Measurements from ENCODE around the gene NEB.
"Not testable (repeated sequence)": the region's sequence is repeated elsewhere in the genome, so short reads cannot be mapped to it uniquely, and the experiment has no call there.

Gene NEB

DNA sequence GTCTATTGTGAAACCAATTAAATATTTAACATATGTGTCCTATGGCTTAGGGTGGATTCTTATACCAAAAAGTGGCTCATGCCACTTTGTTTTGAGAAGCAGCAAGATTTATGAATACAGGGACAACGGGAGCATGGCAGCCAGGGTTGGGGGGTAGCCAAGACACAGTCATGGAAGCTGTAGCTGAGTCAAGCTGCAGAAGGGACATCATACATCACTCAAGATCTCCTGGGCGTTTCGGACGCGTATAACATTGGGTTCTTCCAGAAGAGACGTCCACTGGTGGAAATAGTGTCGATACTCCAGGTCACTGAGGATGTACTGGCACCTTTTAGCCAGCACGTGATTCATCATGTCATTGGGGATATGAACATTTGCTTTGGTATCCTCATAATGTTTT lies 171.9 kb downstream of the NEB start:
- no peak for DNase-seq (ENCODE audit: extremely low read depth in 1 of 2, low read depth in 1 of 2)

DNA sequence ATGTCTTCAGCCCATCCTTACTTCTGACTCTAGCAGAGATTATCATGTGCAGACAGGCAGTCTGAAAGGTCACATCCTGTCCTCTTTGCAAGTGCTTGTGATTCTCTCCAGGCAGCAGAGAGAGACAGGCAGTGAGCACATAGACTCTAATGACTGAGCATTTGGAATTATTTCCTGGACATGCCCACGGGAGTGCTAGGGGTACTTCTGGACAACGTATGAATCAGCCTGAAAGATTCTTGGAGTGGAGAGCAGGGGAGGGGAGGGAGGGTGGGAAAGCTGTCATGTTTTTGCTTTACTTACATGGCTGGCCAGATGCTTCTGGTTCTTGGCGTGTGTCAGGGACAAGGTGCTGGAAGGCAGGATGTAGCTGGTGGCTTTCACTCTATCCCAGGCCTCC lies 174.0 kb downstream of the NEB start:
- no peak for DNase-seq (ENCODE audit: extremely low read depth in 1 of 2, low read depth in 1 of 2)

DNA sequence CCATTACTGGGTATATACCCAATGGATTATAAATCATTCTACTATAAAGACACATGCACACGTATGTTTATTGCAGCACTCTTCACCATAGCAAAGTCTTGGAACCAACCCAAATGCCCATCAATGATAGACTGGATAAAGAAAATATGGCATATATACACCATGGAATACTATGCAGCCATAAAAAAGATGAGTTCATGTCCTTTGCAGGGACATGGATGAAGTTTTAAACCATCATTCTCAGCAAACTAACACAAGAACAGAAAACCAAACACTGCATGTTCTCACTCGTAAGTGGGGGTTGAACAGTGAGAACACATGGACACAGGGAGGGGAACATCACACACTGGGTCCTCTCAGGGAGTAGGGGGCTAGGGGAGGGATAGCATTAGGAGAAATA lies 174.8 kb downstream of the NEB start:
- DNase-seq (ENCODE audit: extremely low read depth in 1 of 2, low read depth in 1 of 2): not testable (repeated sequence)

DNA sequence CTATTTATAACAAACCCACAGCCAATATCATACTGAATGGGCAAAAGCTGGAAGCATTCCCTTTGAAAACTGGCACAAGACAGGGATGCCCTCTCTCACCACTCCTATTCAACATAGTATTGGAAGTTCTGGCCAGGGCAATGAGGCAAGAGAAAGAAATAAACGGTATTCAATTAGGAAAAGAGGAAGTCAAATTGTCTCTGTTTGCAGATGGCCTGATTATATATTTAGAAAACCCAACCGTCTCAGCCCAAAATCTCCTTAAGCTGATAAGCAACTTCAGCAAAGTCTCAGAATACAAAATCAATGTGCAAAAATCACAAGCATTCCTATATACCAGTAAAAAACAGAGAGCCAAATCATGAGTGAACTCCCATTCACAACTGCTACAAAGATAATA lies 176.4 kb downstream of the NEB start:
- not testable (repeated sequence) for DNase-seq (ENCODE audit: extremely low read depth in 1 of 2, low read depth in 1 of 2)

DNA sequence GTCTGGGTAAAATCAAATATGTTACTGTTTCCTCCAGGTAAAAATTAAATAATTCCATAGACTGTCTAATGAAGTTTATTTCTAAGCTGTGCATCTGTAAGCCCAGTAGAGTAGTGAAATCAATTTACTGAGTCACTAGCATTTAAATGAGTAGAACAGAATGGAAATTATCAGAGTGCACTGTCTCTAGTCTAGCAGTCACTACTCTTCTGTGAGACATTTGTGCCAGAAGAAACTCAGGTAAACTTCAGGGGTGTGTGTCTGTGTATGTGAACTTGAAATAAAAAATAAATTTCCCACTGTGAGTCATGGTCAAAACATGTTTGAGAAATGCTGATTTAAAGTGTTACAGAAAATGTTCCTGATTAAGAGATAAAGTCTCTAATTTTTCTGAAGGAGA lies 178.2 kb downstream of the NEB start:
- DNase-seq (ENCODE audit: extremely low read depth in 1 of 2, low read depth in 1 of 2): no peak

DNA sequence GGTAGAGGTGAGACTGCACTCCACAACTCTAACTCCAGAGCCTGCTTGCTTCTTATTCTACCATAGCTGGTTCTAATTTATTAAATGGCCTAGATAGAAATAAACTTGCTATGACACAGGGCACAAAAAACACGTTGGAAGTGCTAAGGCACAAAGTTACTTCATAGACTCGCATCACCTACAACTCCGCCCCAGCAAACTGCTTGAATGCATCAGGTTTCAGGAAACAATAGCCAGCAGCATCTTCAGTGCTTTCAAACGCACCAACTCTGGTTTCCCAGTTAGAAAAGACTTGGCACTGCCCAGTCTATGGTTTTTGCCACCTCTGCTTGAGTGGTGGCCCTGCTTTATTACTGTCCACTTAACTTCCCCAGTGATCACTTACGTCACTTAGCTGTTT lies 182.0 kb downstream of the NEB start:
- DNase-seq (ENCODE audit: extremely low read depth in 1 of 2, low read depth in 1 of 2): no peak

DNA sequence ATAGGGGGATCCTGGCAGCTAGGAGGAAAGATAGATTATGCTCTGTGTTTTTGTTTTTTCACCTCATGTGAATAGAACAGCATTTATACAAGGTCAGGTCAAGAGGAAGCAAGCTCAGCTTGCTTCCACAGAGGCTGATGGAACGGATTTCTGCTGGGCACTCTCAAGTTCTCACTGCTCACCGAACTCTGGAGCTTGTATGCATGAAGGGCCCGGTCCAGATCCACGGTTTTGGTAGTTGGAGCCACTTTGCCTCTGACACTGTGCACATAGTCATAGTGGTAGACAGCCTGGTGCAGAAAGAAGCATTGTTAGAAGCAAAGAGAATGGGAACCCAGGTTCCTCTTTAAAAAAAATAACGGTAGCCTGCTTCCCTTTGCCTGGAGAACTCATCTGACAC lies 182.7 kb downstream of the NEB start:
- no peak for DNase-seq (ENCODE audit: extremely low read depth in 1 of 2, low read depth in 1 of 2)

DNA sequence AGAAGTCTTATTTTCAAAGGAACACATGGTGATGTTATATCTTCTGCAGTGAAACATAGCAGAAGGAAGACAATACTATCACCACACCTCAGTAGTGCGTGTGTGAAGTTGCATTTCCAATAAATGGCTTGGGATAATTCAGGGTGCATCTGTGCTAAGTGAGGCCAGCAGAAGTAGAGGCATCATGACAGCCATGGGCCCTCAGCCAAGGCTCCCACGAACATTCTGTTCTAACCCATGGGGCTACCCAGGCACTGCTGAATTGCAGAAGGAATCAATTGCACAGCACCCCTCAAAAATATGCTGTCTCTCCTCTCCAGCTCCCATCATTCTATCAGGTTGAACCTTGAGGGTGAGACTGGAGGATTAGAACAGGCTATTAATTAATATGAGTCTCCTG lies 185.1 kb downstream of the NEB start:
- DNase-seq (ENCODE audit: extremely low read depth in 1 of 2, low read depth in 1 of 2): no peak

DNA sequence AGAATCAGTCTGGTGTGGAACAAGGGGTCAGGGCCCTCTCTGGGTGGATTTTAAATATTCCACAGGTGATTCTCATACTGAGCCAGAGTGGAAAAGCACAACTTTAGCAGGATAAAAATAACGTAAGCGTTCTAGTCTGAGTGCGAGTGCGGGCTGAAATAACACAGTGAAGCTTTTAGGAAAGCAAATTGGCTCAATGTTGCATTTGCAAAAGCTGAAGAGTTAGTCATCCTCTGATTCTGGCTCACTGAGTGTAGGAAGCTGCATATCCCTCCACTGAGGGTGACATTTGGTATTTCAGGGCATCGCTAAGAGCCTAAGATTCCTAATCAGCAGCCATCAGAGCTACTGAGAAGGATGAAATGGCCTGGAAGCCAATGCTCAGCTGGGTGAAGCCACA lies 189.8 kb downstream of the NEB start:
- DNase-seq (ENCODE audit: extremely low read depth in 1 of 2, low read depth in 1 of 2): no peak

DNA sequence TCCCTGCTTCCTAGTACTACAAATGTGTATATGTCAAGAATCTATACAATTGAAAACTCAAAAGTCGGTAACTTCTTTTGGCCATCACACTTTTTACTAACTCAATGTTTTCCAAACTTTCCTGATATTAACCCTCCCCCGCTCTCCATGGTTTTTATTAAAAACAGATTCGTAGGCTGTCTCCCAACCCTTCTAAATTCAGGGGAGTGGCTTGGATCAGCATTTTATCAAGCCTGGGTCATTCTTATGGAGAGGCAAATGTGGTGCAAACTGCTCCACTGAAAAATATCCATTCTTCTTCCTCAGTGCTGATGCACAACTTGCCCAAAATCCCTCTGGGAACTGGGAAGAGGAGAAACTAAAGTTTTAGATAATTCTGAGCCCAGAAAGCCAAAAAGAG lies 190.4 kb downstream of the NEB start:
- no peak for DNase-seq (ENCODE audit: extremely low read depth in 1 of 2, low read depth in 1 of 2)

DNA sequence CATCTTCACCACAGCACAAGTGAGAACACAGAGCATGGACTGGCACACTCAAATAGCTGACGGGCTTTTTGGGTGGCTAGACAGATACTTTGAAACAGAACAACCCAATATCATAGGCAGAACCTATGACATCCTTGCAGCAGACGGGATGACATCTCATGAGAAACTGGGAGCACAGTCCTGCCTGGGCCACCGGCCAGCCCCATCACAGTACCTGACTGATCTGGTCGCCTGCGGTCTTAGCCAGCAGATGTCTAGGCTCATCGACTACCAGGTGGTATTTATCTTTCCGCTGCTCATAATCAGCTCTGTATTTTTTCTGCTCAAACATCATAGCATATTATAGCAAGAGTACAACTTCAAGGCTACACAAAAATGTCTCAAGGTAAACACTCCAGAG lies 200.3 kb downstream of the NEB start:
- no peak for DNase-seq (ENCODE audit: extremely low read depth in 1 of 2, low read depth in 1 of 2)

DNA sequence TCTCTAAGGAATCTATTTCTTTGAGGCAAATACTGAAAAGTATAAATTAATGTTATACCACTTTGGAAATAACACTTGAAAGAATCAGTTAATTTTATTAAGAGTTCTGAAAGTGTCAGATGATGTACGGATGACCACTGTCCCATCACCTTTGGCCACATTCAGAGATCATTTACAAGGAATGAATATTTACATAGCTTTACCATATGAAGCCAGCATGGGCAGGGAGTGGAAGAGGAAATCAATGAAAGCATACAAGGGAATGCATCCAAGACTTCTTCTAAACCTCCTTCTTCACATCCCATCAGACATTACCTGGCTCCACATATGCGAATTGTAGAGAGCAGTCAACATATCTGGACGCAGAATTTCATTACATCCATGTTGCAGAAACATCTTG lies 201.1 kb downstream of the NEB start:
- DNase-seq (ENCODE audit: extremely low read depth in 1 of 2, low read depth in 1 of 2): no peak

DNA sequence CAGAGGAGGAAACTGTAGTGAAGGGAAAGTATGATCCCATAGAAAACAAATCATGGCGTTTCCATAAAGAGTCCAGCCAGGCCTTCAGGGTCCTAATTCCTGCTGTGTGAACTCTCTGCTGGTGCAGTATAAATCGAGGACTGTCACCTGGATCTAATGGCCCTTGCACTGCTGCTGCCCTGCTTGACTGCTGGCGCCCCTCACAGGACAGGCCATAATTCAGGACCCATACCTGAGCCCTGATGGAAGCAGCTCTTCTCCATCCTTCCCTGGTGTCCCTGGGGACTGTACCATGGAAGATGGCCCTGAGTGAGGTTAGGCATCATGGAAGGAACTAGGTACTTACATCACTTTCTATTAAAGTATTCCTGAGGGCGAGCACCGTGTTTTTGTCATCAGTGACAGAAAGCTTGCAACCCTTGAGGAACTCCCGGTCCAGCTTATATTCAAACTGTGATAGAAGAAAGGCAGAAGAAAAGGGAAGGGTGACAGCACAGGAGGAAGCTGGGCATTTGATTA lies 207.6 kb downstream of the NEB start:
- DNase-seq (ENCODE audit: extremely low read depth in 1 of 2, low read depth in 1 of 2): no peak

DNA sequence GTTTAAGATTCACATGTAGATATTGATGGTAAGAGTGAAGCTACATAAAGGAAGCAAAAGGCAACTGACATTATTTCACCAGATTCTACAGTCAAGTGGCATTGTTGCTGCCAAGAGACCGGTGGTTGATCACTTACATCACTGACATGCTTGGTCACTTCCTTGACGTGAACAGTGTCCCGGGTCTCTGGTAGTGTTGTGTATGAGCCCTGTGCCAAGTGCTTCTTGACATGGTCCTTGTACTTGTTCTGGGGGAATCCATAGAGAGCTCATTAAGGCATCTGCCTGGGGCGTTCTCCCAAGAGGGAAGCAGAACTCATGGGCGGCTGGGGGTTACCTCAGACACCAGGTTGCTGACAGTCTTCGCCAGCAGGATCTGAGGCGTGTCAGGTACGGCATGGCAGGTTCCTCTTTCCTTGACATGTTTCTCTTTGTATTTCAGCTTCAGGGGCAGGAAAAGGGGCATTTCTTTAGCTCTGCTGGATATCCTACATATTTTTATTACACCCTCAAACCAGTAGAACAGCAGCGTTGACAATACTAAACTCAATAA lies 208.4 kb downstream of the NEB start:
- DNase-seq (ENCODE audit: extremely low read depth in 1 of 2, low read depth in 1 of 2): no peak

DNA sequence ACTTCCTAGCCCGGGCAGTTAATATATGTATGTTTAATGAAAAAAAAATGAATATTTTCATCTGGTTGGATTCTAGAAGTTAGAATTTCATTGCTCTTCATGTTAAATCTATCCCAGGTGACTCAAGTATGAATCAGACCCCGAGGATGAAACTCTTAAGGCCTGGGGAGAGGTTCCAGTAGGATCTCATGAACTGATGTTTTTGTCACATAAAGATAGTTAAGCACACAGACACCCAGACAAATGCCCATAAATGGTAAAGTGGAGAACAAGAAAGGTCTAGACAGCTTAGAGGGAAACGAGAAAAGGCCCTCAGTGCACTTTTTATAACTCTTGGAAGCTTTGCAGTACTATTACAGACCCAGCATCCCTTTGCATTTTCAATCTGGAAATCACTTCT lies 210.4 kb downstream of the NEB start:
- no peak for DNase-seq (ENCODE audit: extremely low read depth in 1 of 2, low read depth in 1 of 2)

DNA sequence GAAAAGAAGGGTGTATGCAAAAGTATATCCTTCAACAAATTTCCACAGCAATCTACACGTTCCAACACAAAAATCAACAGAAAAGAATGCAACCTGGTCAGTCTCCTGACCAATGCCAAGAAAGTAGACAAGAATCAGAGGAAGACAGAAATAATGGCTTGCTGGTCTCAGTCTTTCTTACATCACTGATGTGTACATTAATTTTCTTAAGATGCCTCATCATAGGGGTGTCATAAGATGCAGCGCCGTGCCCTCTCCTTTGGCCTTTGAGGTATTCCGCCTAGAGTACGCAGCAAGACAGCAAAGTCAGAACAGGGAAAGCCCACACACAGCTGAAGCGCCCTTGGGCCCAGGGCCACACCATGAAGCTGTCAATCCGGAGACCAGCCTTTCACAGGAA lies 211.7 kb downstream of the NEB start:
- no peak for DNase-seq (ENCODE audit: extremely low read depth in 1 of 2, low read depth in 1 of 2)

DNA sequence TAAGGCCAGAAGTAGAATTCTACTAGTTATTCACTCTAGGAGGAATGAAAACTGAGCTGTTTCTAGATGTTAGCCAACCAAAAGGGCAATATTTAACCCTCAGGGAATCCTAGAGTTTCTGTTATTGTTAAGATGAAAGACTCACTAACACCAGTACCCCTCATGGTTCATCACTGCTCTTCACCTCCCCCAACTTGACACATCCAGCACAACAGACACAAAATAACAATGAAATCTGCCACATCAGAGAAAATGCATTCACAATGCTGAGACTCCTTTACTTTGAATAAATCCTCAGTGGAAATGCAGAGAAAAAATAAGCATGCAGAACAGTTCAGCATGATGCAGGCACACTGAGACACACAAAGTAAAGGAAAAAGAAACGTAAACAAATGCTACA lies 213.3 kb downstream of the NEB start:
- no peak for DNase-seq (ENCODE audit: extremely low read depth in 1 of 2, low read depth in 1 of 2)

DNA sequence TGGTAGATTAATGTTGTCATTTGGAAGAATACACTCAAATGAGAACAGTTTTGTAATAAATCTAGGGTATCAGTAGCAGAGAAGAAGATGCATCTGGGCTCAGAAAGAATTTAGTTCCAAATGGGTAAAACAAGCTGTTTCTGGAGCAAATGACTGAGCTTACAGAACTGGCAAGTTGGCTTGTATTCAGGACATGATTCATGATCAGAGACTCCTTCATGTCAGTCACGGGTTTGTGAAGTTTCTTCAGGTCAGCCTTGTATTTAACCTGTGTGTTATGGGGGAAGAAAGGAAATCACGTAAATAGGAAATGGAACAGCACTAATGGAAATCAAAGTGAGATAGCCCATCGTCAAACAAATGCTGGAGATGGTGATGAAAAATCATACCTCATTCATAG lies 215.5 kb downstream of the NEB start:
- no peak for DNase-seq (ENCODE audit: extremely low read depth in 1 of 2, low read depth in 1 of 2)

DNA sequence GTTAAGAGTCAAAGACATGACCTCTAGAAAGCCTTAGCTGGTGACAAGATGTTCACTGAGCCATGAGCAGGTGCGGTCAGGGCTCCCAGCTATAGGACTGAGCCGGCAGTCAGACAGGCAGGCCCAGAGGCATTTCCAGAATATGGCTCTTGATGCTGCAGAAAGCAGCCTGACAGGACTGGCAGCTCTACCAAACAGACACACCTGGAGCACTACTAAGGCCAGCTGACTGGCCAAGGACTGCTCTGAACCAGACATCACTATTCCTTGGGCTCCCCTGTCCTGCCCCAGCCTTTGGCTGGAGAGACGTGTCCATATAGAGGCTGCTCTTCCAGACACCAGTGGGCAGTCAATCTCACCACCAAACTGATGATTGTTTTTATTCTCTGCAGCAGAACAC lies 225.8 kb downstream of the NEB start:
- no peak for DNase-seq (ENCODE audit: extremely low read depth in 1 of 2, low read depth in 1 of 2)

DNA sequence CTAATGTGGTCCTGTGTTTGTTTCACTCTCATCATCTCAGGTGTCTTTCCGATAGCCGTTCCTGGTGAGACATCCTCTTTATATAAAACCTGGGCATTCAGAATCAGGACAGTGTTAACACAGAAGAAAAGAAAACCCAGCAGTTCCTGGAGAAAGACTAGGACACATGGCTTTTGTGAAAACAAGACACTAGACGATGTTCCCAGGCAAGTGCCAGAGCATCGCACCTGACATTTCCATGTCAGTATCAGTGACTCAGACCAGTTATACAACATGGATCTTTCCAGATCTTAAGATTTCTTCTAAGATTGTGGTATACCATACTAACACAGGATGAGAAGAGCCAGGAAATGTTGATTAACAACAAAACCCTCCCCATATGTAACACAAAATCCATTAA lies 228.1 kb downstream of the NEB start:
- DNase-seq (ENCODE audit: extremely low read depth in 1 of 2, low read depth in 1 of 2): no peak

DNA sequence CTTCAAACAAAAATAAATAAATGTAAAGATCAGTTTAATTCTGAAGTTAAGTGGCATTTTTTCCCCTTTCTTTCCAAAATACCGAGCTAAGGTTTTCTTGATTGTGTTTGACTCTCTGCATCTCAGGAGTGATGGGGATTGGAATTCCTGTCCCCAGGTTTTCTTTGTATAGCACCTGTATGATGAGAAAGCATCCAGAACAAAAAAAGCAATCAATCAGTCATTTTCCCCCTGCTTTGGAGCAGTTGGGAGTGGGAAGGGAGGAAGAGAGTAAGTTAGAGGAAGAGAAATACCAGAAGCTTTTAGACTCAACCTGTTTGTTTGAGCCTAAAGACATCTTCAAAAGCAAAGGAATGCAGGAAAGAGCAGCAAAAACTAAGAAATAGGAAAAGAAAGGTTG lies 236.1 kb downstream of the NEB start:
- no peak for DNase-seq (ENCODE audit: extremely low read depth in 1 of 2, low read depth in 1 of 2)

DNA sequence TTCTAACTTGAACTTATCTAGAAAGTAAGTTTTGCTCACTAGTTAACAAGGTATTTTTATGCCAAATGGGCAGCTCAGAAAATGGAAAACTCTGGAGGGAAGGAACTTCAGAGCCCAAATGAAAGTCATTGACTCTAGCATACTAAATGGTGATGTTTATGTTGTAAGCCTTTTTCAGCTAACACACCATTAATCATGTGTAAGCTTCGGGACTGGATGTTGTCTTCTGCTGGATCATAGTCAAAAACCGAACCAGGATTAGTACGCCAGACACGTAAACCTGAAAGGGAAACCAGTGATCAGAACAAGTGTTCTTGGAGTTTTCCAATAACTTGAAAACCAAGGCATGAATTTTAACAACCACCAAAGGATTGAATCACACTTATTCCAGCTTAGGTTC lies 242.8 kb downstream of the NEB start:
- DNase-seq (ENCODE audit: extremely low read depth in 1 of 2, low read depth in 1 of 2): no peak

DNA sequence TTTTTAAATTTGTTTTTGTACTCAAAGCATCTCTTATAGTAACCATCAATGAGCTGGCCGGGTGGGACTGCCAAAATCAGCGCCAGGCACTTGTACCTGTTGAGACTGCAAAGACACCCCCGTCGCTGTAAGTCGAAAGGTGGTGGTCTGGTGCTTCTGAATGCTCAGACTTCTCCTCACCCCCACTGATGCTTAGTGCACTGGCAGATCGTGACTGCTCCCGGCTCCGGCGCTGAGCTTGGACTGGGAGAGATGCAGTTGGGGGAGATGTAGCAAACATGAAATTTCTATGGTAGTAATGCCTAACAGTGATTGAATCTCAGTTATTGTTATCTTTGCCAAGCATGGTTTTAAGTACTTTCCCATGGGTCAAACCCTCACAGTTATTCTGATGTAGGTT lies 244.0 kb downstream of the NEB start:
- no peak for DNase-seq (ENCODE audit: extremely low read depth in 1 of 2, low read depth in 1 of 2)

DNA sequence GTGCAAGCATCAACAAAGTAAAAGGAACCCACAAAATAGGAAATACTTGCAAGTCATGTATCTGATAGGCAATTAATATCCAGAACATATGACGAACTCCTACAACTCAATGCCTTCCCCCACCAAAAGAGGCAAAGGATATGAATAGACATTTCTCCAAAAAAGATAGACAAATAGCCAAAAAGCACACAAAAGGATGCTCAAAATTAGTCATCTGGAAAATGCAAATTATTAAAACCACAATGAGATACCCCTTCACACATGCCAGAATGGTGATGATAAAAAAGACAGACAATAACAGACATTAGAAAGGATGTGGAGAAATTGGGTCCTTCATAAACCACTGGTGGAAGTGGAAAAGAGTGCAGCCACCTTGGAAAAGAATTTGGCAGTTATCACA lies 248.2 kb downstream of the NEB start:
- DNase-seq (ENCODE audit: extremely low read depth in 1 of 2, low read depth in 1 of 2): no peak

Data from stimulated activated CD8-positive, alpha-beta memory T cell treated with anti-CD3 and anti-CD28 coated beads, Interleukin-7, amount 100 ng/mL, for 48 hours (primary cell).